ENCODE measurements around the gene PTPN11.
"Not testable (repeated sequence)": the region's sequence is repeated elsewhere in the genome, so short reads cannot be mapped to it uniquely, and the experiment has no call there.

Gene PTPN11

GRCh38 chr12:112409906-112410244 lies 8.9 kb upstream of the PTPN11 start:
- no peak for DNase-seq

- no peak for DNase-seq
Measured at GRCh38 chr12:112413855-112414625, 4.7 kb upstream of the PTPN11 start.

- DNase-seq, result not testable (repeated sequence)
Measured at GRCh38 chr12:112415457-112415856, 3.3 kb upstream of the PTPN11 start.

GRCh38 chr12:112418273-112418607 lies 507 bp upstream of the PTPN11 start:
- DNase-seq, result no peak

- DNase-seq, result no peak
Measured at GRCh38 chr12:112419297-112420133, 768 bp downstream of the PTPN11 start.

- no peak for DNase-seq
Measured at GRCh38 chr12:112420740-112421139, 2.0 kb downstream of the PTPN11 start.

GRCh38 chr12:112421363-112421762 lies 2.6 kb downstream of the PTPN11 start:
- DNase-seq, result no peak

- no peak for DNase-seq
Measured at GRCh38 chr12:112422531-112422930, 3.8 kb downstream of the PTPN11 start.

- DNase-seq, result no peak
Measured at GRCh38 chr12:112424126-112424525, 5.4 kb downstream of the PTPN11 start.

GRCh38 chr12:112425582-112426382 lies 7.0 kb downstream of the PTPN11 start:
- no peak for DNase-seq

GRCh38 chr12:112427760-112428159 lies 9.0 kb downstream of the PTPN11 start:
- no peak for DNase-seq

- no peak for DNase-seq
Measured at GRCh38 chr12:112430929-112431328, 12.2 kb downstream of the PTPN11 start.

GRCh38 chr12:112431965-112432364 lies 13.2 kb downstream of the PTPN11 start:
- no peak for DNase-seq

- DNase-seq, result no peak
Measured at GRCh38 chr12:112433551-112433950, 14.8 kb downstream of the PTPN11 start.

- not testable (repeated sequence) for DNase-seq
Measured at GRCh38 chr12:112438645-112439044, 19.9 kb downstream of the PTPN11 start.

GRCh38 chr12:112439769-112440168 lies 21.0 kb downstream of the PTPN11 start:
- no peak for DNase-seq

GRCh38 chr12:112440653-112441052 lies 21.9 kb downstream of the PTPN11 start:
- not testable (repeated sequence) for DNase-seq

GRCh38 chr12:112443916-112444315 lies 25.2 kb downstream of the PTPN11 start:
- no peak for DNase-seq

- DNase-seq, result no peak
Measured at GRCh38 chr12:112446008-112446725, 27.4 kb downstream of the PTPN11 start.

GRCh38 chr12:112447106-112447505 lies 28.4 kb downstream of the PTPN11 start:
- no peak for DNase-seq

- DNase-seq, result not testable (repeated sequence)
Measured at GRCh38 chr12:112448165-112448564, 29.4 kb downstream of the PTPN11 start.

GRCh38 chr12:112450725-112451124 lies 32.0 kb downstream of the PTPN11 start:
- no peak for DNase-seq

GRCh38 chr12:112456029-112456428 lies 37.3 kb downstream of the PTPN11 start:
- DNase-seq, result no peak
